ENCODE results near the gene ABHD16B.

DNA sequence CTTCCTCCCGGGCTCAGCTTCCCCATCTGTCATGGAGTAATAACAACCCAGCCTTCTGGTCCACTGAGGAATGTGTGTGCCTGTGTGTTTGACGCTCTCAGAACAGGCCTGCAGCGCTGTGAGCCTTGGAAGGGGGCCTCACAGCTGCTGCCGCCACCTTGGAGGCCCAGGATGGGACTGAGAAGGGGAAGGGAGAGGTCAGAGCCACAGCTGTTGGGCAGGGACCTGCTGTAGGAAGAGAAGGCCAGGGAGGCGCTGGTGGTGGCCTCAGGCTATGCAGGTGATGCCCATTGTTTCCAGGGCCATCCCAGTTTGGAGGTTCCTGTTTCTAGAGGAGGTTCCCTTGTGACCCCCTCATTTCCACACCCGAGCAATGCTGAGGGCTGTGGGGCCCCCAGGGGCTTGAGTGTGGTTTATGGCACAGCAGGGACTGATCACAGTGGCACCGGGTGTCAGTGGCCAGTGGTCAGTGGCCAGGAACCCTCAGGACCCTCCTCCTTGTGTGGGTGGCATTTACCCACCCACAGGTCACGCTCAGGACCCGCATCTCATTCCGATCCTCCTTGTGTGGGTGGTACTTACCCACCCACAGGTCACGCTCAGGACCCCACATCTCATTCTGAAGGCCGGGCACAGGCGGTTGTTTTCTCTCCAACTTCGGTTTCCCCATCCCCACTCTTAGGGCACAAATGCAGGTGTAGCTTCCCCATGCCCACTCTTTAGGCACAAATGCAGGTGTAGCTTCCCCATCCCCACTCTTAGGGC, 17.8 kb downstream of the ABHD16B start:
- TF ChIP-seq, protein P1, sequence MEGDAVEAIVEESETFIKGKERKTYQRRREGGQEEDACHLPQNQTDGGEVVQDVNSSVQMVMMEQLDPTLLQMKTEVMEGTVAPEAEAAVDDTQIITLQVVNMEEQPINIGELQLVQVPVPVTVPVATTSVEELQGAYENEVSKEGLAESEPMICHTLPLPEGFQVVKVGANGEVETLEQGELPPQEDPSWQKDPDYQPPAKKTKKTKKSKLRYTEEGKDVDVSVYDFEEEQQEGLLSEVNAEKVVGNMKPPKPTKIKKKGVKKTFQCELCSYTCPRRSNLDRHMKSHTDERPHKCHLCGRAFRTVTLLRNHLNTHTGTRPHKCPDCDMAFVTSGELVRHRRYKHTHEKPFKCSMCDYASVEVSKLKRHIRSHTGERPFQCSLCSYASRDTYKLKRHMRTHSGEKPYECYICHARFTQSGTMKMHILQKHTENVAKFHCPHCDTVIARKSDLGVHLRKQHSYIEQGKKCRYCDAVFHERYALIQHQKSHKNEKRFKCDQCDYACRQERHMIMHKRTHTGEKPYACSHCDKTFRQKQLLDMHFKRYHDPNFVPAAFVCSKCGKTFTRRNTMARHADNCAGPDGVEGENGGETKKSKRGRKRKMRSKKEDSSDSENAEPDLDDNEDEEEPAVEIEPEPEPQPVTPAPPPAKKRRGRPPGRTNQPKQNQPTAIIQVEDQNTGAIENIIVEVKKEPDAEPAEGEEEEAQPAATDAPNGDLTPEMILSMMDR (IDR thresholded peaks at IDR 0.05 in 4 of 5, conservative IDR thresholded peaks at IDR 0.05 in 1 of 5) = no peak
- TF ChIP-seq POLR2A (IDR thresholded peaks at IDR 0.05) = no peak
